Dermis blood vessel endothelial cell (primary cell): Measurements from ENCODE around the gene SCLY. TPM values are rescaled to one million over a fixed set of nuclear protein-coding genes. Genes with fewer than 3 reads are reported as not detected.

ENCODE experiments used
- DNase-seq: peaks from one replicate; pipeline ENCODE4 v3.0.0; 2010
- total RNA-seq: library from RNA; depleted of rRNA; stranded (reverse); fragments of >200 nt; gene quantifications from 2 replicates; pipeline ENCODE4 v1.2.3, GENCODE V29; 2014

SCLY gene
- total RNA-seq, 1 donor from 2014 or later: 15.1 TPM

- peak; percentile 26 for DNase-seq
These were observed 80.9 kb downstream of the SCLY start for GRCh38 chr2:238141541-238142318.

GRCh38 chr2:238142382-238143205 is 81.8 kb downstream of the SCLY start:
- DNase-seq: no peak

GRCh38 chr2:238143239-238143951 is 82.6 kb downstream of the SCLY start:
- peak; percentile 34 for DNase-seq

- no peak for DNase-seq
These were observed 83.5 kb downstream of the SCLY start for GRCh38 chr2:238144262-238144661.

GRCh38 chr2:238145046-238145445 is 84.2 kb downstream of the SCLY start:
- DNase-seq: no peak

- DNase-seq: no peak
These were observed 85.0 kb downstream of the SCLY start for GRCh38 chr2:238145851-238146250.

- no peak for DNase-seq
These were observed 86.2 kb downstream of the SCLY start for GRCh38 chr2:238146884-238147544.

GRCh38 chr2:238148981-238149380 is 88.2 kb downstream of the SCLY start:
- no peak for DNase-seq

Other genes with a start within 250 kb of the SCLY start
- gene RAMP1, start 201.4 kb upstream of the SCLY start, total RNA-seq: 0.85 TPM in 1 of 2 replicates, not detected in the other
- gene UBE2F, start 94.0 kb upstream of the SCLY start, total RNA-seq: 59.0 and 59.4 TPM in 2 replicates
- not detected in 2 replicates for gene ESPNL, start 39.3 kb downstream of the SCLY start, total RNA-seq
- gene KLHL30, start 77.7 kb downstream of the SCLY start, total RNA-seq: not detected in 2 replicates
- gene ERFE, start 98.0 kb downstream of the SCLY start, total RNA-seq: 0.34 and 0.47 TPM in 2 replicates
- 17.7 and 18.7 TPM in 2 replicates for gene ILKAP, start 142.7 kb downstream of the SCLY start, total RNA-seq
- gene HES6, start 179.0 kb downstream of the SCLY start, total RNA-seq: 2.2 and 3.7 TPM in 2 replicates
- gene PER2, start 227.6 kb downstream of the SCLY start, total RNA-seq: 1.2 and 3.0 TPM in 2 replicates